ENCODE measurements around the gene MCOLN3.

The MCOLN3 gene

DNA sequence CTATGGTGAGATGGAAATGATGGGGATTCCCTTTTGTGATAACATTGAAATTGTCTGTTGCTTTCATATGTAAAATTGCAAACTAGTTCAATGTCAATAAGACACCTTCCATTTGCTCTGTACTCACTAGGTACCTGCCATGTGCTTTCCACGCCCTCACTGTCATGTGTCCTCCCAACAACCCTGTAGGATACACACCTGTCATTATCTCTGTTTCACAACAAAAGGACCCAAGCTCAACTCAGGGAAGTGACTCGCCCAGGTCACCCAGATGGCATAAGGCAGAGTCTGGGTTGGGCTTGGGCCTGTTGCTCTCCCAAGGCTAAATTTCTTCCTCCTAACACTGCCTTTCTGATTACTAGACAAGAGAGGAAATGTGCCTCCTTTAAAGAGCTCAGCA, 45.3 kb upstream of the MCOLN3 start:
- TF ChIP-seq ZNF777 (tag by site-specific recombination; IDR thresholded peaks at IDR 0.05; ENCODE audit: borderline replicate concordance) (no peak), KLF1 (tag by site-specific recombination; IDR thresholded peaks at IDR 0.05) (no peak), ZNF530 (tag by site-specific recombination; IDR thresholded peaks at IDR 0.05; ENCODE audit: low read depth) (no peak), SCRT1 (tag by site-specific recombination; IDR thresholded peaks at IDR 0.05; ENCODE audit: borderline replicate concordance) (no peak), GLIS1 (tag by site-specific recombination; IDR thresholded peaks at IDR 0.05) (no peak), ZNF610 (tag by site-specific recombination; IDR thresholded peaks at IDR 0.05; ENCODE audit: borderline replicate concordance) (no peak), KLF17 (tag by site-specific recombination; IDR thresholded peaks at IDR 0.05) (no peak), ZNF623 (tag by site-specific recombination; IDR thresholded peaks at IDR 0.05) (no peak), YY1 (tag by site-specific recombination; IDR thresholded peaks at IDR 0.05) (no peak), TCF7L2 (IDR thresholded peaks at IDR 0.05; ENCODE audit: borderline replicate concordance, low read depth, low read length) (no peak), ZNF629 (tag by site-specific recombination; IDR thresholded peaks at IDR 0.05) (no peak)
- Histone ChIP-seq H3K27ac (ENCODE audit: extremely low read depth, low read depth, low read length) (no peak overlapping the region), H3K36me3 (ENCODE audit: control insufficient read depth in 2 of 2, insufficient read depth in 1 of 2, low read length in 2 of 2) (peaks cover 0 to 24% of the 10 kb centered on the region in 2 experiments; a peak in 1 of 3 replicates), H3K4me1 (ENCODE audit: control insufficient read depth, insufficient read depth, low read length) (no peaks in the 10 kb centered on the region), H3K9me3 (ENCODE audit: control insufficient read depth, insufficient read depth, low read depth, low read length) (no peaks in the 10 kb centered on the region), H3K4me3 (ENCODE audit: low read depth, low read length) (no peak overlapping the region)
- ChIA-PET CTCF (interaction anchor here (1.4 kb wide), 1 partner anchor 149 kb away, joined by 6 read pairs; no protein-coding TSS in a partner anchor), POLR2A (no interaction called here)

- TF ChIP-seq ZNF610 (tag by site-specific recombination; IDR thresholded peaks at IDR 0.05; ENCODE audit: borderline replicate concordance): no peak
- TF ChIP-seq ZNF18 (tag by site-specific recombination; IDR thresholded peaks at IDR 0.05): no peak
- TF ChIP-seq ZNF785 (tag by site-specific recombination; IDR thresholded peaks at IDR 0.05): no peak
- TF ChIP-seq ZNF140 (tag by site-specific recombination; IDR thresholded peaks at IDR 0.05): no peak
- no peak for TF ChIP-seq REPIN1 (tag by site-specific recombination; IDR thresholded peaks at IDR 0.05; ENCODE audit: low read depth)
- no peak for TF ChIP-seq ZNF132 (tag by site-specific recombination; IDR thresholded peaks at IDR 0.05; ENCODE audit: borderline replicate concordance)
- TF ChIP-seq ZNF16 (tag by site-specific recombination; IDR thresholded peaks at IDR 0.05; ENCODE audit: low read depth): no peak
- TF ChIP-seq ZNF266 (tag by site-specific recombination; IDR thresholded peaks at IDR 0.05; ENCODE audit: low read depth): no peak
- no peak for TF ChIP-seq ATF2 (tag by site-specific recombination; IDR thresholded peaks at IDR 0.05; ENCODE audit: low read depth)
- no peak for TF ChIP-seq ZIC2 (tag by site-specific recombination; IDR thresholded peaks at IDR 0.05)
- TF ChIP-seq ZNF521 (tag by site-specific recombination; IDR thresholded peaks at IDR 0.05): no peak
- TF ChIP-seq TRIM28 (IDR thresholded peaks at IDR 0.05; ENCODE audit: borderline replicate concordance, low read length): no peak
- no peak for TF ChIP-seq MYNN (tag by site-specific recombination; IDR thresholded peaks at IDR 0.05; ENCODE audit: borderline replicate concordance)
- TF ChIP-seq ZNF558 (tag by site-specific recombination; IDR thresholded peaks at IDR 0.05): no peak
- TF ChIP-seq ZNF24 (tag by site-specific recombination; IDR thresholded peaks at IDR 0.05): no peak
- no peak for TF ChIP-seq ZNF488 (tag by site-specific recombination; IDR thresholded peaks at IDR 0.05)
- TF ChIP-seq ZNF514 (tag by site-specific recombination; IDR thresholded peaks at IDR 0.05): no peak
- no peak for TF ChIP-seq ZNF169 (tag by site-specific recombination; IDR thresholded peaks at IDR 0.05)
- TF ChIP-seq ZNF658 (tag by site-specific recombination; IDR thresholded peaks at IDR 0.05): no peak
- Histone ChIP-seq H3K27ac (ENCODE audit: extremely low read depth, low read depth, low read length) (no peak overlapping the region), H3K4me1 (ENCODE audit: control insufficient read depth, insufficient read depth, low read length) (no peaks in the 10 kb centered on the region), H3K36me3 (ENCODE audit: control insufficient read depth in 2 of 2, insufficient read depth in 1 of 2, low read length in 2 of 2) (peaks cover 0 to 16% of the 10 kb centered on the region in 2 experiments; a peak in 1 of 3 replicates), H3K4me3 (ENCODE audit: low read depth, low read length) (no peak overlapping the region), H3K9me3 (ENCODE audit: control insufficient read depth, insufficient read depth, low read depth, low read length) (no peaks in the 10 kb centered on the region)
- POLR2A ChIA-PET: no interaction called here
- CTCF ChIA-PET: interaction anchor here (1.4 kb wide), 1 partner anchor 166 kb away, joined by 3 read pairs; no protein-coding TSS in a partner anchor
These were observed 43.5 kb upstream of the MCOLN3 start for GRCh38 chr1:85091671-85092280.
